ENCODE results near the gene LSR.

The LSR gene

DNA sequence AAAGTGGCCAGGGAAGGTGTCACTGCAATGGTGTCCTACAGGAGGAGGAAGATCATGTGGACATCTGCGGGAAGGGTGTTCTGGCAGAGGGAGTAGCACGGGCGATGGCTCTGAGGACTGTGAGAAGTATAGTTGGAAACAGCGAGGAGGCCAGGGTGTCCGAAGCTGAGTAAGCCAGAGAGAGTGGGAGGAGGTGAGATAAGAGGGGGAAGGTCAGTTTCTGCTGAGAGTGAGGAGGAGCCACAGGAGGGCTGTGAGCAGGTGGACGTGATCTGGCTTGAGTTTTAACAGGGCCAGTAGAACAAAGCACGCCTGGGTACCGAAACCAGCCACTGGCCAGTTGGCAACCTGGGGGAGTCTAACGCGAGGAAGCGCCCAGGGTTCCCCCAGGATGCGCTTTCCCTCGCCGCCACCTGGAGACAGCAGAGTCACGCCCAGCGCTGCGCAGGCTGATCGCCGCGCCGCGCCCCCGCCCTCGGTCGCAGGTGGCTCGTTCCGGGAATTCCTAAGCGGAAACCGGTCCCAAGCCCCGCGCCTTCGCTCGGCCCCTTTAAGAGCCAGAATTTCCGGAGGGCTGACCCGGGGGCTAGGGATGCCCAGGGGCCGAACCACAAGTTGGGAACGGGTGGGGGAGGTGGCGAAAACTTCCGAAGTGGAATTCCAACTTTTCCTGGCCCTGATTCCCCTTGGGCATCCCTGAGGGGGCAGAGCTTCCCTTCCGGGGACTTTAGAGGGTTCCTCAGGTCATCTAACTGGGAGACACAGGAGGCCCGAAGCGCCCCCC is 1.1 kb upstream of the LSR start:
- no peak for DNase-seq (ENCODE audit: low read depth)

DNA sequence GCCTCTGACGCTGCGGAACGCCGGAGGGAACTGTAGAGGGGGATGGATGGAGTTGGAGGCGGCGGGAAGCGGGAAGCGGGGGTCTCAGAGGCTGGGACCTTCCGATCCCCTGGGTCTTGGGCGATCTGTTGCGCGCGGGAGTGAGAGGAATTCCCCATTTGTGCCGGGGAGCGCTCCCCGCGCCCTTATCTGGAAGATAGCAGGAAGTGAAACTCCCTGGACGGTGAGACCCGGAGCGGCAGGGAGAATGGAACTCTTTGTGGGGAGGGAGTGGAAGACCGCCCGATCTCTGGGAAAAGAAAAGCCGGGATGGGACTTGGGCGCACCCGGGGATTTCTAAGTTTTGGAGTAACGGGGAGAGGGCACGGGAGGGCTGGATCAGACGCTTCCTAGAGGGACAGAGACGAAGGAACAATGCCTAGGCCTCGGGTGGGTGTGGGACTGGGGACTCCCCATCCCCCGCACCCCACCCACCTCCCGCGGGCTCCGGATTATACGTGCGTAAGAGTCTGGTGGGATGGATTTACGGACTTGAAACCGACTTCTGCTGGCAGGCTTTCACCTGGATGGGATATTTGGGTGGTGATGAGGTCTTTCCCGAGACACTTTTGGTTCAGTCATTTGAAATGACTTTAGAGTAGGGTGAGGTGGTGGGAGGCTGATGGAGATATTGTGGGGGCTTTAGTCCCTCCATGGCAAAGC is 495 bp downstream of the LSR start:
- DNase-seq (ENCODE audit: low read depth) = no peak

- no peak for DNase-seq (ENCODE audit: low read depth)
Measured at GRCh38 chr19:35249848-35250711, 1.3 kb downstream of the LSR start.

DNA sequence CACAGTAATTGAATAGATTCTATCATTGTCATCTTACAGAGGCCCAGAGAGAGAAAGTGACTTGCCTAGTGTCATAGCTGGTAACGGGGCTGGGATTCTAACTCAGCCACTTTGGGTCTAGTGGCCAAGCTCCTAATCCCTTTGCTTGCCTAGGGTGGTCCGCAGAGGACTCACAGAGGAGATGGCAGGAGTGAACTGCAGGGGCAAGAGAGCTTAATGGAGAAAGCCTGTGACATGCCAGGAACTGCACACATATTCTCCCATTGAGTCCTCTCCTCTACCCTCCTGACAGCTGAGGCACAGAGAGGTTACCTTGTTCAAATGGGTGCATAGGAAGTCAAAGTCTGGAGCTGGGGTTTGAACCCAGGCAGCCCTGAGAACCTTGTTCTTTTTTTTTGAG is 2.7 kb downstream of the LSR start:
- DNase-seq (ENCODE audit: low read depth) = no peak

DNA sequence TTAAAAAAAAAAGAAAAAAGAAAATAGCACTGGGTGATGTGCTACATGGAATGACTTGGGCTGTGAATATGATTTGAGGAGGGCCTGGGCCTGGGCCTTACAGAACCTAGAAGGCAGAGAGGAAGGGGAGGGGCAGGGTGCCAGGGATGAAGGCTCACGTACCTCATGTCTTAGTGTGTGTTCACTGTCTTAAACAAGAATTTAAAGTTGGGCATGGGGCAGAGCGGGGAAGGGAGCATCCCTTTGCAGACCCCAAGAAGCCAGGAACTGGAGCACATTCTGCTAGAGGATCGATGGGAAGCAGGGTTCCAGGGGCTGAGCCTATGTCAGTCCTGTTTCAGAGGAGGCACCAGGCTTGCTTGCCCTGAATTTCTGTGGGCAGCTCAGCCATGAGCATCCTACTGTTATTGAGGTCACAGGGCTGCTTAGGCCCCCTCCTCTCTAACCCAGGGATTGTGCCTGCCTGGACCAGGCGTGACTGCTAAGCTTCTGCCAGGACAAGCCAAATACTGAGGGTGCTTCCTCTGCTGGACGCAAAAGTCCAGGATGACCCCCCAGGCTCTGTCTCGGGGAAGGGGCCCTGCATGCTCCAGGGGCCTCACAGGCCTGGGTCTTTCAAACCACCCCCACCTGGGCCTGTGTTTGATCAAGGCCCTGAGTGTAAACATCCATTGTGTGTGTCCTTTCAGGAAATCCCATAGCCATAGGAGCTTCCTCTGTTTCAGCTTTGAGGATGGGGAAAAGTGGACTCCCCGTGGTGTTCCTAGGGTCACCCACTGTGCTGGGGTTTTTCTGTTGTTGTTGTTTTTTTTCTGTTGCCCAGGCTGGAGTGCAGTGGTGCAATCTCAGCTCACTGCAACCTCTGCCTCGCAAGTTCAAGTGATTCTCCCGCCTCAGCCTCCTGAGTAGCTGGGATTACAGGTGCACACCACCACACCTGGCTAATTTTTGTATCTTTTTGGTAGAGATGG is 4.8 kb downstream of the LSR start:
- no peak for DNase-seq (ENCODE audit: low read depth)

DNA sequence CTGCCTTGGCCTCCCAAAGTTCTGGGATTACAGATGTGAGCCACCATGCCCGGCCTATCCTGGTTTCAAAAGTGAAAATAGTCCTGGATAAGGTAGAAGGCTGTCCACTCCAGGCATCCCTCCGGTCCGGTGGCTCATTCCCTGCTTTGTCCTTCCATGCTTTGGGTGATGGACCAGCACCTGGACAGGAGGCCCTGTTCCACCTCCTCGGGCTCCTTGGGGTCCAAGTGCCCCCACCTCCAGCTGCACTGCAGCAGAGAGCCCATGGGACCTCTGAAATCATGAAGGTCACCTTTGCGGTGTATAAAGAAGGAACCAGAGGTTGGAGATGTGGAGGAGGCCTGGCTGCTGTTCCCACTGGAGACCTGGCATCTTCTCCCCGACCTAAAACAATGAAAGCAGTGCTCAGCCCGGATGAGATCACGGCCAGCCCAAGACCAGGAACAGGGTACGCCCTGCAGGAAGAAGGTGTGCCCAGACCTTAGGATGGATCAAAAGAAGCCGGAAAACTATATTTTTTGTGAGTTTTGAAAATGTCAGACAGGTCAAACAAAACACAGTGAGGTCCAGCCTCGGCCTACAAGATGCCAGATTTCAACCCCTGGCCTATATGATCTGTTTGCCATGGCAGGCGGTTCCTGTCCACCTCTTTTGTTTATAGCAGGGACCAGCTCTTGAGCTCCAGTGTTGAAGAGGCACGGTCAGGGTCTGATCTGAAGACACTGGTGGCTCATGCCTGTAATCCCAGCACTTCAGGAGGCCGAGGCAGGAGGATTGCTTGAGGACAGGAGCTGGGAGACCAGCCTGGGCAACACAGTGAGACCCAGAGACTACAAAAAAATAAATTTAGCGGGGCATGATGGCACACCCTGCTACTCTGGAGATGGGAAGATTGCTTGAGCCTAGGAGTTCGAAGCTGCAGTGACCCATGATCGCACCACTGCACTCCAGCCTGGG is 5.8 kb downstream of the LSR start:
- DNase-seq (ENCODE audit: low read depth) = no peak

- no peak for DNase-seq (ENCODE audit: low read depth)
Measured at GRCh38 chr19:35256566-35256965, 7.8 kb downstream of the LSR start.

DNA sequence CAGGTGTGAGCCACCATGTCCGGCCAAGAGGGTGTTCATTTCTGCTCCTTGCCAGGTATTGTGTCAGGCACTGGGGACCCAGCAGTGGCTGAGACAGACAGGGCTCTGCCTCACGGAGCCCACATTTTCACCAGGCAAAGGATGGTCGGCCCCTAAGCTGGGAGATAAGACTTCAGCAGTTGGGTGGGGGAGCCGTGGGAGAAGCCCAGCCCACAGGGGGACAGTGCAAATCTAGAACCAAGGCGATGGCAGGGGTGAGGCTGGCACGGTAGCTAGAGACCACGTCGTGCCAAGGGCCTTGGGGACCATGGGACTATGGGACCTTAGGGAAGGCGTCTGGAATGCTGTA is 8.3 kb downstream of the LSR start:
- DNase-seq (ENCODE audit: low read depth) = no peak

DNA sequence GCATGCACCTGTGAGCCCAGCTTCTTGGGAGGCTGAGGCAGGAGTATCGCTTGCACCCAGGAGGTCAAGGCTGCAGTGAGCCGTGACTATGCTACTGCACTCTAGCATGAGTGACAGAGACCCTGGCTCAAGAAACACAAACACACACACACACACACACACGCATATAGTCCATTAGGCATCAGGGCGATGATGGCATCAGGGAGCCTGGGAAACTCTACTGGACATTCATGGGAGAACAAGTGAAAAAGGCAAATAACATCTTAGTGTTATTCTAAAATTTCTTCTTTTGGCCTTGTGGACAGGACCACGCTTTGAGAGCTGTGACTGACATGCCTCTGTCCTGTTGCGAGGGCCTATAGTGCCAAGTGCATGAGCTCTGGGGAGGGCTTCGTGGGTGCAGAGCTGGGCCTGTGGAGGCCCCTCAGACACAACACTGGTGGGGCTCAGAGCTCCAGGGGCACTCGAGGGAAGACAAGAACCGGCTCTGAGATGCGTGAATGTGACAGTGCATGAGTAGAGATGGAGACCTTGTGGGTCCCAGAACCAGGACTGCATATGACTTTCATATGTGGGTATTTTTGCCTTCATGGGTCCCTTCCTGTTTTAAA is 12.0 kb downstream of the LSR start:
- DNase-seq (ENCODE audit: low read depth) = no peak

DNA sequence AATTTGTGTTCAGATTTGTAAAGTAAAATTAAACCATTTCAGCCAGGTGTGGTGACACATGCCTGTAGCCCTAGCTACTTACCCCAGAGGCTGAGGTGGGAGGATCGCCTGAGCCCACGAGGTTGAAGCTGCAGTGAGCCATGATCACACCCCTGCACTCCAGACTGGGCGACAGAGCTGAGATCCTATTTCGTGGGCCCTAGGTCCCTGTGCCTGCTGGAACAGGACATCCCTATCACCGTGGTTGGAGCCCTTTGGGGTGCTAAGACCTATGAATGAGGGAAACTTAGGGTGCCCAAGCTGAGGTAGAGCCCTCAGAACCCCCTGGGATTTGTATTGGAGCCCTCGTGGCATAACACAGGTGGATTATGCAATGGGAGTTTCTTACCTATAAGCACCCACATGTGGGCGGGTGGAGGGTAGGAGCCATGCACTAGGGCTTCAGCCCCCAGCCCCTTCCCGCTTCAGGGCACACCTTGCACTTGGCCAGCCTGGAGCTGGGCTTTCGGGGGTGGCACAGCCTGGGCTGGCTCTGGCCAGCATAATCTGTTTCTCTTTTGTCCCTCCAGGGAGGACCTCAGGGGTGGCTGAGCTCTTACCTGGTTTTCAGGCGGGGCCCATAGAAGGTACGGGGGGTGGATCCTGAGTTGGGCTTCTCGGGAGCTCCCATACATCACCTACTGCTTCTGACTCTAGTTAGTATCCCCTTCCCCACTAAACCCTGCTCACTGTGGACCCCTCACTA is 12.7 kb downstream of the LSR start:
- no peak for DNase-seq (ENCODE audit: low read depth)

DNA sequence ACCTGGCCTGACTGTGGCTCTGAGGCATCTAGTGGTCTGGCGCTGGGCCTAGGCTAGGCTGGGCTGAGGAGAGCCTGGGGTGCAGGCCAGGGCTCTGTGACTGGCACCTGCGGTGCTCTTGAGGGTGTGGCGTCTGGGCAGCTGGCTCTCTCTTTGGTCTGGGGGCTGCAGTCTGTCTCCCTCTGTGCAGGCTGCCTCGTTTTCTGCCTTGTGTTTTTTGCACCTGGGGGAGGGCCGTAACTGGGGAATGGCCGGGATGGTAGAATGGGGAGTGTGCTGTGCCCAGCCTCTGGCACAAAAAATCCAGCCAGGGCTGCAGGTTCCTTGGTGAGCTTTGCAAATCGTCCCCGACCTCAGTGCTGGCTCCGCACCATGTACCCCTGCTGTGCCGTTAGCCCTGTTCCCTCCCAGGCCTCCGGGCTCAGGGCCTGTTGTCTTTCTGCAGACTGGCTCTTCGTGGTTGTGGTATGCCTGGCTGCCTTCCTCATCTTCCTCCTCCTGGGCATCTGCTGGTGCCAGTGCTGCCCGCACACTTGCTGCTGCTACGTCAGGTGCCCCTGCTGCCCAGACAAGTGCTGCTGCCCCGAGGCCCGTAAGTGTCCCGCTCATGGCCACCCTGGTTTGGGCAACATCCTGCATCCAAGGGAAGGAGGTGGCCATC is 13.4 kb downstream of the LSR start:
- DNase-seq (ENCODE audit: low read depth) = no peak

GRCh38 chr19:35264268-35265125 is 15.7 kb downstream of the LSR start:
- no peak for DNase-seq (ENCODE audit: low read depth)

GRCh38 chr19:35265126-35265899 is 16.5 kb downstream of the LSR start:
- no peak for DNase-seq (ENCODE audit: low read depth)

GRCh38 chr19:35265900-35266519 is 17.2 kb downstream of the LSR start:
- DNase-seq (ENCODE audit: low read depth) = no peak

DNA sequence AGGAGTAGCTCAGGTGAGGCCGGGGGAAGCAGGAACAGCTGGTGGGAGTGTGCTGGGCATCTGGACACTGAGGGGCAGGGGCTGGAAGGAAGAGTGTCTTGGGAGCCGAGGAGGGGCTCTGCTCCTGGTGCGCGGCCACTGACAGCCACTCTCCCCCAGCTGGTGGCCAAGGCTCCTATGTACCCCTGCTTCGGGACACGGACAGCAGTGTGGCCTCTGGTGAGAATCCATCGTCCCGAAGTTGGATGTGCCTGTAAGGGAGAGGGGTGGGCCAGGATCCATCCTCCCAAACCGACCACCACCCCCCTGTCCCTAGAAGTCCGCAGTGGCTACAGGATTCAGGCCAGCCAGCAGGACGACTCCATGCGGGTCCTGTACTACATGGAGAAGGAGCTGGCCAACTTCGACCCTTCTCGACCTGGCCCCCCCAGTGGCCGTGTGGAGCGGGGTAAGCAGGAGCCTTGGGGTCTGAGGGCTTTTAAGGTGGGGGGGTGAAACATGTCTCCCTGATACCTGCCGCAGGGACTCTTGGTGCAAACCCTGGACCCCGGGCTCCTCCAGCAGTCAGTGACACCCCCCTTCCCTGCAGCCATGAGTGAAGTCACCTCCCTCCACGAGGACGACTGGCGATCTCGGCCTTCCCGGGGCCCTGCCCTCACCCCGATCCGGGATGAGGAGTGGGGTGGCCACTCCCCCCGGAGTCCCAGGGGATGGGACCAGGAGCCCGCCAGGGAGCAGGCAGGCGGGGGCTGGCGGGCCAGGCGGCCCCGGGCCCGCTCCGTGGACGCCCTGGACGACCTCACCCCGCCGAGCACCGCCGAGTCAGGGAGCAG is 17.9 kb downstream of the LSR start:
- no peak for DNase-seq (ENCODE audit: low read depth)

All from stimulated activated CD8-positive, alpha-beta memory T cell treated with anti-CD3 and anti-CD28 coated beads, Interleukin-4, amount 100 ng/mL, for 24 hours (primary cell).